PFSK-1 (cell line): ENCODE measurements around the gene OR51S1.

ENCODE experiments used
- POLR2AphosphoS5 ChIP-seq: IDR thresholded peaks from 2 replicates; pipeline ENCODE4 v1.6.1; 2012; ENCODE audit warnings: low read depth, mild to moderate bottlenecking, control low read depth, low read length, moderate library complexity
- TAF1 ChIP-seq: IDR thresholded peaks from 2 replicates; pipeline ENCODE4 v1.6.1; 2012; ENCODE audit warnings: low read length, control low read depth, borderline replicate concordance; ENCODE audit not compliant: insufficient read depth
- TF ChIP-seq, protein P1 (sequence below), 2 experiments: IDR thresholded peaks; 2 replicates each; pipeline versions ENCODE4 v1.6.1 to v1.8.0; 2011 to 2012; ENCODE audit warnings: low read depth in 2 of 2, low read length in 2 of 2, control low read depth in 1 of 2, inconsistent platforms in 1 of 2, mild to moderate bottlenecking in 1 of 2, moderate library complexity in 1 of 2; ENCODE audit not compliant: insufficient read depth in 1 of 2

DNA sequence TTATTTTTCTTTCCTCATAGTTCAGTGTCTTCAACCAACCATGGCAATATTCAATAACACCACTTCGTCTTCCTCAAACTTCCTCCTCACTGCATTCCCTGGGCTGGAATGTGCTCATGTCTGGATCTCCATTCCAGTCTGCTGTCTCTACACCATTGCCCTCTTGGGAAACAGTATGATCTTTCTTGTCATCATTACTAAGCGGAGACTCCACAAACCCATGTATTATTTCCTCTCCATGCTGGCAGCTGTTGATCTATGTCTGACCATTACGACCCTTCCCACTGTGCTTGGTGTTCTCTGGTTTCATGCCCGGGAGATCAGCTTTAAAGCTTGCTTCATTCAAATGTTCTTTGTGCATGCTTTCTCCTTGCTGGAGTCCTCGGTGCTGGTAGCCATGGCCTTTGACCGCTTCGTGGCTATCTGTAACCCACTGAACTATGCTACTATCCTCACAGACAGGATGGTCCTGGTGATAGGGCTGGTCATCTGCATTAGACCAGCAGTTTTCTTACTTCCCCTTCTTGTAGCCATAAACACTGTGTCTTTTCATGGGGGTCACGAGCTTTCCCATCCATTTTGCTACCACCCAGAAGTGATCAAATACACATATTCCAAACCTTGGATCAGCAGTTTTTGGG lies 33.0 kb upstream of the OR51S1 start, which contains the start of gene OR51T1:
- TF ChIP-seq TAF1 (no peak), POLR2AphosphoS5 (no peak)
- TF ChIP-seq, protein P1, sequence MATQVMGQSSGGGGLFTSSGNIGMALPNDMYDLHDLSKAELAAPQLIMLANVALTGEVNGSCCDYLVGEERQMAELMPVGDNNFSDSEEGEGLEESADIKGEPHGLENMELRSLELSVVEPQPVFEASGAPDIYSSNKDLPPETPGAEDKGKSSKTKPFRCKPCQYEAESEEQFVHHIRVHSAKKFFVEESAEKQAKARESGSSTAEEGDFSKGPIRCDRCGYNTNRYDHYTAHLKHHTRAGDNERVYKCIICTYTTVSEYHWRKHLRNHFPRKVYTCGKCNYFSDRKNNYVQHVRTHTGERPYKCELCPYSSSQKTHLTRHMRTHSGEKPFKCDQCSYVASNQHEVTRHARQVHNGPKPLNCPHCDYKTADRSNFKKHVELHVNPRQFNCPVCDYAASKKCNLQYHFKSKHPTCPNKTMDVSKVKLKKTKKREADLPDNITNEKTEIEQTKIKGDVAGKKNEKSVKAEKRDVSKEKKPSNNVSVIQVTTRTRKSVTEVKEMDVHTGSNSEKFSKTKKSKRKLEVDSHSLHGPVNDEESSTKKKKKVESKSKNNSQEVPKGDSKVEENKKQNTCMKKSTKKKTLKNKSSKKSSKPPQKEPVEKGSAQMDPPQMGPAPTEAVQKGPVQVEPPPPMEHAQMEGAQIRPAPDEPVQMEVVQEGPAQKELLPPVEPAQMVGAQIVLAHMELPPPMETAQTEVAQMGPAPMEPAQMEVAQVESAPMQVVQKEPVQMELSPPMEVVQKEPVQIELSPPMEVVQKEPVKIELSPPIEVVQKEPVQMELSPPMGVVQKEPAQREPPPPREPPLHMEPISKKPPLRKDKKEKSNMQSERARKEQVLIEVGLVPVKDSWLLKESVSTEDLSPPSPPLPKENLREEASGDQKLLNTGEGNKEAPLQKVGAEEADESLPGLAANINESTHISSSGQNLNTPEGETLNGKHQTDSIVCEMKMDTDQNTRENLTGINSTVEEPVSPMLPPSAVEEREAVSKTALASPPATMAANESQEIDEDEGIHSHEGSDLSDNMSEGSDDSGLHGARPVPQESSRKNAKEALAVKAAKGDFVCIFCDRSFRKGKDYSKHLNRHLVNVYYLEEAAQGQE (IDR thresholded peaks at IDR 0.05; ENCODE audit: insufficient read depth in 1 of 2, low read depth in 2 of 2, low read length in 2 of 2): no peak
